Liver (tissue), 3 donors: ENCODE measurements around the gene HEG1.

ENCODE experiments used
- ATF3 ChIP-seq: IDR thresholded peaks from 2 replicates; pipeline ENCODE4 v1.6.1; 2016; ENCODE audit warnings: antibody characterized with exemption
- CTCF ChIP-seq: fragments of 150-350 bp; IDR thresholded peaks from 2 replicates; pipeline ENCODE4 v1.5.1; 2017; ENCODE audit warnings: improper control_type of control experiment, low read depth, low read length; ENCODE audit not compliant: missing input control
- EGR1 ChIP-seq, 2 donors: IDR thresholded peaks; 2 replicates each; pipeline ENCODE4 v1.6.1; 2016 to 2018; ENCODE audit warnings: antibody characterized with exemption in 2 of 2, low read depth in 2 of 2
- JUND ChIP-seq, 2 donors: IDR thresholded peaks; 2 replicates each; pipeline ENCODE4 v1.6.1; 2016; ENCODE audit warnings: antibody characterized with exemption in 2 of 2
- MAX ChIP-seq: IDR thresholded peaks from 2 replicates; pipeline ENCODE4 v1.6.1; 2016; ENCODE audit warnings: antibody characterized with exemption
- RAD21 ChIP-seq, 2 donors: IDR thresholded peaks; 2 replicates each; pipeline ENCODE4 v1.6.1; 2016; ENCODE audit warnings: antibody characterized with exemption in 2 of 2, mild to moderate bottlenecking in 2 of 2
- SP1 ChIP-seq: IDR thresholded peaks from 2 replicates; pipeline ENCODE4 v1.6.1; 2018; ENCODE audit warnings: antibody characterized with exemption, mild to moderate bottlenecking
- TAF1 ChIP-seq: conservative IDR thresholded peaks from 2 replicates; pipeline ENCODE4 v1.6.1; 2016; ENCODE audit warnings: antibody characterized with exemption, mild to moderate bottlenecking
- YY1 ChIP-seq: IDR thresholded peaks from 2 replicates; pipeline ENCODE4 v1.6.1; 2016; ENCODE audit warnings: antibody characterized with exemption, mild to moderate bottlenecking
- TF ChIP-seq, protein P1 (sequence below): IDR thresholded peaks from 2 replicates; pipeline ENCODE4 v1.6.1; 2016; ENCODE audit warnings: antibody characterized with exemption, mild to moderate bottlenecking
- donor health status: healthy.
- donor health status: healthy.

- no peak for TF ChIP-seq RAD21 (IDR thresholded peaks at IDR 0.05)
- no peak for TF ChIP-seq MAX
- TF ChIP-seq CTCF, result no peak
- TF ChIP-seq ATF3, result no peak
- no peak for TF ChIP-seq YY1
- TF ChIP-seq EGR1 (IDR thresholded peaks at IDR 0.05; ENCODE audit: low read depth in 2 of 2), result no peak
- no peak for TF ChIP-seq JUND (IDR thresholded peaks at IDR 0.05)
- TF ChIP-seq, protein P1, sequence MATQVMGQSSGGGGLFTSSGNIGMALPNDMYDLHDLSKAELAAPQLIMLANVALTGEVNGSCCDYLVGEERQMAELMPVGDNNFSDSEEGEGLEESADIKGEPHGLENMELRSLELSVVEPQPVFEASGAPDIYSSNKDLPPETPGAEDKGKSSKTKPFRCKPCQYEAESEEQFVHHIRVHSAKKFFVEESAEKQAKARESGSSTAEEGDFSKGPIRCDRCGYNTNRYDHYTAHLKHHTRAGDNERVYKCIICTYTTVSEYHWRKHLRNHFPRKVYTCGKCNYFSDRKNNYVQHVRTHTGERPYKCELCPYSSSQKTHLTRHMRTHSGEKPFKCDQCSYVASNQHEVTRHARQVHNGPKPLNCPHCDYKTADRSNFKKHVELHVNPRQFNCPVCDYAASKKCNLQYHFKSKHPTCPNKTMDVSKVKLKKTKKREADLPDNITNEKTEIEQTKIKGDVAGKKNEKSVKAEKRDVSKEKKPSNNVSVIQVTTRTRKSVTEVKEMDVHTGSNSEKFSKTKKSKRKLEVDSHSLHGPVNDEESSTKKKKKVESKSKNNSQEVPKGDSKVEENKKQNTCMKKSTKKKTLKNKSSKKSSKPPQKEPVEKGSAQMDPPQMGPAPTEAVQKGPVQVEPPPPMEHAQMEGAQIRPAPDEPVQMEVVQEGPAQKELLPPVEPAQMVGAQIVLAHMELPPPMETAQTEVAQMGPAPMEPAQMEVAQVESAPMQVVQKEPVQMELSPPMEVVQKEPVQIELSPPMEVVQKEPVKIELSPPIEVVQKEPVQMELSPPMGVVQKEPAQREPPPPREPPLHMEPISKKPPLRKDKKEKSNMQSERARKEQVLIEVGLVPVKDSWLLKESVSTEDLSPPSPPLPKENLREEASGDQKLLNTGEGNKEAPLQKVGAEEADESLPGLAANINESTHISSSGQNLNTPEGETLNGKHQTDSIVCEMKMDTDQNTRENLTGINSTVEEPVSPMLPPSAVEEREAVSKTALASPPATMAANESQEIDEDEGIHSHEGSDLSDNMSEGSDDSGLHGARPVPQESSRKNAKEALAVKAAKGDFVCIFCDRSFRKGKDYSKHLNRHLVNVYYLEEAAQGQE, result no peak
- TF ChIP-seq TAF1, result no peak
- no peak for TF ChIP-seq SP1
Observed at GRCh38 chr3:125031544-125031943, 24.3 kb downstream of the HEG1 start.
